GM12878 (cell line): Measurements from ENCODE around the gene ZNF684. TPM values are rescaled to one million over a fixed set of nuclear protein-coding genes. Genes with fewer than 3 reads are reported as not detected.

ENCODE experiments used
- ATAC-seq: fragments of 200-7000 bp; cut with Tn5 transposase; 3 replicates; pipeline ENCODE4 v1.9.1; 2020; ENCODE audit warnings: mild to moderate bottlenecking, moderate library complexity
- BruUV-seq: library from RNA; stranded (reverse); fragments of 400-500 nt; replicated peaks from 2 replicates; lab custom pipeline; 2021; lab: Mats Ljungman, UMichigan
- CTCF ChIA-PET: fragments of 300-600 bp; sonication (Branson Sonifier 250); formaldehyde crosslinking; extraction: SDS; loops from one replicate; lab custom pipeline; 2021; ENCODE audit warnings: inconsistent platforms; lab: Yijun Ruan, JAX
- POLR2A ChIA-PET: fragments of 350-600 bp; formaldehyde crosslinking; extraction: SDS; loops from one replicate; lab custom pipeline; 2021; ENCODE audit warnings: inconsistent platforms; lab: Charles Lee
- RAD21 ChIA-PET: fragments of 300-600 bp; sonication (Branson Sonifier 250); formaldehyde crosslinking; loops from one replicate; lab custom pipeline; 2023; ENCODE audit warnings: antibody characterized with exemption; ENCODE audit not compliant: unreplicated experiment; lab: Charles Lee
- SMC1A ChIA-PET: fragments of 300-600 bp; sonication (Branson Sonifier 250); formaldehyde crosslinking; loops from one replicate; lab custom pipeline; 2023; ENCODE audit not compliant: unreplicated experiment, uncharacterized antibody; lab: Charles Lee
- DNase-seq: peaks from one replicate; pipeline ENCODE4 v3.0.0-alpha.2; 2011; ENCODE audit warnings: low read depth, low spot score
- FAIRE-seq: peaks from 3 replicates; lab custom pipeline; 2011; peaks lifted over from hg19 to GRCh38; lab: Jason Lieb, UNC
- H2AFZ ChIP-seq: 2 replicates; pipeline ENCODE4 v1.6.0; 2011; ENCODE audit warnings: low read depth, low read length, control low read depth; ENCODE audit not compliant: control insufficient read depth
- H3K27ac ChIP-seq: 2 replicates; pipeline ENCODE4 v1.5.1; 2011; ENCODE audit warnings: control low read depth; ENCODE audit not compliant: control insufficient read depth, insufficient read depth
- H3K27me3 ChIP-seq, 2 experiments: replicated peaks in 1 of 2; 2 replicates each; pipeline versions ENCODE4 v1.6.0 to v1.6.1; 2011; ENCODE audit warnings: low read length in 1 of 2; ENCODE audit not compliant: control insufficient read depth in 2 of 2, insufficient read depth in 2 of 2
- H3K36me3 ChIP-seq, 2 experiments: 2 replicates each; pipeline ENCODE4 v1.5.1; 2011; ENCODE audit warnings: low read length in 1 of 2; ENCODE audit not compliant: control insufficient read depth in 2 of 2, insufficient read depth in 2 of 2
- H3K4me1 ChIP-seq: 2 replicates; pipeline ENCODE4 v1.6.1; 2011; ENCODE audit warnings: mild to moderate bottlenecking, low read length, moderate library complexity, mixed read lengths; ENCODE audit not compliant: control insufficient read depth, insufficient read depth
- H3K4me2 ChIP-seq: 2 replicates; pipeline ENCODE4 v1.6.0; 2011; ENCODE audit warnings: control low read depth; ENCODE audit not compliant: control insufficient read depth, insufficient read depth
- H3K4me3 ChIP-seq: fragments of 200-600 bp; sonication (generic); 2 replicates; pipeline ENCODE4 v1.5.1; 2016
- H3K79me2 ChIP-seq: 2 replicates; pipeline ENCODE4 v1.6.0; 2011; ENCODE audit warnings: low read length; ENCODE audit not compliant: control insufficient read depth, insufficient read depth
- H3K9ac ChIP-seq: 2 replicates; pipeline ENCODE4 v1.8.0; 2011; ENCODE audit warnings: low read length, control low read depth, mixed read lengths; ENCODE audit not compliant: control insufficient read depth, insufficient read depth
- H3K9me3 ChIP-seq: replicated peaks from 3 replicates; pipeline ENCODE4 v1.5.1; 2011; ENCODE audit warnings: mild to moderate bottlenecking, low read length; ENCODE audit not compliant: control insufficient read depth, insufficient read depth
- H4K20me1 ChIP-seq: 2 replicates; pipeline ENCODE4 v1.6.0; 2011; ENCODE audit not compliant: control insufficient read depth, insufficient read depth
- CEBPB ChIP-seq, 2 experiments: fragments of 150-350 bp in 1 of 2; IDR thresholded peaks; 2 replicates each; pipeline ENCODE4 v1.6.1; 2012 to 2014; ENCODE audit warnings: low read depth in 2 of 2, low read length in 2 of 2, borderline replicate concordance in 1 of 2, inconsistent platforms in 1 of 2
- EED ChIP-seq: sonication (generic); IDR thresholded peaks from 2 replicates; pipeline ENCODE4 v1.6.1; 2016; ENCODE audit warnings: antibody characterized with exemption, low read depth
- FOXK2 ChIP-seq: fragments of 450-650 bp; IDR thresholded peaks from 2 replicates; pipeline ENCODE4 v1.6.1; 2017; ENCODE audit warnings: mild to moderate bottlenecking, moderate library complexity
- GATAD2B ChIP-seq: fragments of 450-650 bp; conservative IDR thresholded peaks from 2 replicates; pipeline ENCODE4 v1.6.1; 2017; ENCODE audit warnings: low read depth, mild to moderate bottlenecking, moderate library complexity
- JUND ChIP-seq: IDR thresholded peaks from 2 replicates; pipeline ENCODE4 v1.6.1; 2012; ENCODE audit warnings: low read depth, mild to moderate bottlenecking, low read length, improper control_type of control experiment, moderate library complexity
- KLF5 ChIP-seq: fragments of 450-650 bp; IDR thresholded peaks from 2 replicates; pipeline ENCODE4 v1.6.1; 2014; ENCODE audit warnings: mild to moderate bottlenecking; ENCODE audit not compliant: partially characterized antibody
- MTA3 ChIP-seq: IDR thresholded peaks from 2 replicates; pipeline ENCODE4 v1.6.1; 2012; ENCODE audit warnings: low read length, inconsistent platforms, borderline replicate concordance
- PAX5 ChIP-seq: IDR thresholded peaks from 2 replicates; pipeline ENCODE4 v1.6.1; 2011; ENCODE audit warnings: low read depth, low read length, borderline replicate concordance
- PBX3 ChIP-seq: IDR thresholded peaks from 2 replicates; pipeline ENCODE4 v1.6.1; 2011; ENCODE audit warnings: mild to moderate bottlenecking, low read depth, low read length, moderate library complexity; ENCODE audit not compliant: insufficient replicate concordance
- PKNOX1 ChIP-seq: fragments of 450-650 bp; IDR thresholded peaks from 2 replicates; pipeline ENCODE4 v1.6.1; 2016; ENCODE audit warnings: mild to moderate bottlenecking
- RB1 ChIP-seq: fragments of 450-650 bp; formaldehyde crosslinking; IDR thresholded peaks from 2 replicates; pipeline ENCODE4 v1.6.1; 2017; ENCODE audit warnings: mild to moderate bottlenecking, borderline replicate concordance
- SPI1 ChIP-seq: IDR thresholded peaks from 2 replicates; pipeline ENCODE4 v1.6.1; 2011; ENCODE audit warnings: low read depth, mild to moderate bottlenecking, low read length, moderate library complexity, borderline replicate concordance; ENCODE audit not compliant: insufficient read depth
- WGBS: methylation state at CpG from one replicate; pipeline ENCODE4 v1.1.6; 2016; ENCODE audit warnings: low lambda C conversion rate; ENCODE audit not compliant: insufficient replicate concordance, insufficient coverage; ENCODE audit errors: missing lambda C conversion rate; 5-methylcytosine and 5-hydroxymethylcytosine counted together
- in situ Hi-C: fragments of 300-500 bp; cut with MboI; formaldehyde crosslinking; loops from 9 replicates; pipeline ENCODE4 v1.14.3; 2018; ENCODE audit warnings: mixed read lengths
- intact Hi-C: fragments of 100-400 bp; cut with micrococcal nuclease; formaldehyde crosslinking; loops from one replicate; pipeline ENCODE4 v1.14.2; 2022; ENCODE audit not compliant: unreplicated experiment
- polyA plus RNA-seq, 11 experiments: library from polyadenylated mRNA; depleted of rRNA in 4 of 11; unstranded in 6 of 11; stranded (reverse) in 5 of 11; fragments of >200 nt; fragmentation: Nextera tagmentation in 4 of 11; fragmentation: Illumina TruSeq in 1 of 11; extraction: Ambion mirVana in 4 of 11; extraction: Trizol in 1 of 11; gene quantifications; 1 replicate in 1 of 11; 2 replicates in 10 of 11; pipeline versions ENCODE4 v1.2.1 to v1.2.3, GENCODE V29; 2011 to 2016; ENCODE audit warnings: inconsistent platforms in 2 of 11, missing spikeins in 2 of 11, low read depth in 1 of 11
- total RNA-seq, 4 experiments: library from RNA; depleted of rRNA in 3 of 4; stranded (reverse); fragments of >200 nt in 3 of 4; fragmentation: Illumina TruSeq in 1 of 4; extraction: Trizol in 1 of 4; gene quantifications; 2 replicates each; pipeline versions ENCODE4 v1.2.1 to v1.2.3, GENCODE V29; 2013 to 2021
- TF ChIP-seq, protein P1 (sequence below): fragments of 450-650 bp; formaldehyde crosslinking; IDR thresholded peaks from 2 replicates; pipeline ENCODE4 v1.5.0; 2022; ENCODE audit warnings: mild to moderate bottlenecking, missing genetic modification characterization

ZNF684 gene
- total and polyA plus RNA-seq, 10 of the 15 experiments (the other 5 are each of a cell fraction or from before 2014, with no cell fraction given) = 3.8 to 6.8 (median 6.0) TPM

DNA sequence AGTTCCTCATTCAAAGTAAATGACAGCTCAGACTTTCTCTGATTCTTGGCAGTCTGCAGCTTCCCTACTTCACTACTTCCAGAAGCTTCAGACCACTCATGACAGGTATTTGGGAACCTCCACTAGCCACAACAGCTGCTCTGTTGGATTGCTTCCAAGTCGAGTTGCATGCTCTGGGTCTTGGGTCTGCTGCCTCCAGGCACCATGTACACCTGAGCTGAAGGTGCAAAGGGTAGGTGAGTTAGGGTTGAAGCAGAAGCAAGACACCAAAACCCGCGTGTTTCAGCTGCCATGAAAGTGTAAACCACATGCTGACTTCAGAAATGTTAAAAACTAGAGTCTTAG is 62.7 kb downstream of the ZNF684 start:
- 38% methylated on average over 3 of the region's 3 CpGs for WGBS
- FAIRE-seq = no peak

More for the DNA sequence above, 62.7 kb downstream of the ZNF684 start:
- Histone ChIP-seq H4K20me1 (no peaks in the 10 kb centered on the region), H3K4me2 (no peak overlapping the region), H3K4me3 (no peak overlapping the region), H3K9ac (no peak overlapping the region), H2AFZ (no peak overlapping the region), H3K36me3 (no peaks in the 10 kb centered on the region), H3K79me2 (no peaks in the 10 kb centered on the region), H3K4me1 (no peaks in the 10 kb centered on the region), H3K27ac (no peak overlapping the region), H3K9me3 (no peaks in the 10 kb centered on the region; the same call in 2 of the 3 replicates), H3K27me3 (no peaks in the 10 kb centered on the region)
- no TSS peak for BruUV-seq
- ATAC-seq (no peak), DNase-seq (no peak)
- intact Hi-C loops (no loop called here), in situ Hi-C loops (no loop called here)
- ChIA-PET RAD21 (interaction anchor here (0.9 kb wide), 1 partner anchor 358 kb away, joined by 3 read pairs; no protein-coding TSS in a partner anchor), POLR2A (no interaction called here), CTCF (interaction anchor here (0.6 to 2.1 kb wide), 5 partner anchors 10 to 1215 kb away, joined by 3 to 7 read pairs (median 4); no protein-coding TSS in a partner anchor), SMC1A (interaction anchor here (0.9 to 1.3 kb wide), 2 partner anchors 62 to 181 kb away, joined by 3 read pairs; no protein-coding TSS in a partner anchor)
- TF ChIP-seq PBX3 (no peak), FOXK2 (no peak), MTA3 (no peak), EED (no peak), CEBPB (IDR thresholded peaks at IDR 0.05; ENCODE audit: borderline replicate concordance in 1 of 2, low read depth in 2 of 2, low read length in 2 of 2) (no peak), RB1 (no peak), PKNOX1 (no peak), KLF5 (no peak), SPI1 (no peak), PAX5 (no peak), JUND (no peak), GATAD2B (no peak)
- TF ChIP-seq, protein P1, sequence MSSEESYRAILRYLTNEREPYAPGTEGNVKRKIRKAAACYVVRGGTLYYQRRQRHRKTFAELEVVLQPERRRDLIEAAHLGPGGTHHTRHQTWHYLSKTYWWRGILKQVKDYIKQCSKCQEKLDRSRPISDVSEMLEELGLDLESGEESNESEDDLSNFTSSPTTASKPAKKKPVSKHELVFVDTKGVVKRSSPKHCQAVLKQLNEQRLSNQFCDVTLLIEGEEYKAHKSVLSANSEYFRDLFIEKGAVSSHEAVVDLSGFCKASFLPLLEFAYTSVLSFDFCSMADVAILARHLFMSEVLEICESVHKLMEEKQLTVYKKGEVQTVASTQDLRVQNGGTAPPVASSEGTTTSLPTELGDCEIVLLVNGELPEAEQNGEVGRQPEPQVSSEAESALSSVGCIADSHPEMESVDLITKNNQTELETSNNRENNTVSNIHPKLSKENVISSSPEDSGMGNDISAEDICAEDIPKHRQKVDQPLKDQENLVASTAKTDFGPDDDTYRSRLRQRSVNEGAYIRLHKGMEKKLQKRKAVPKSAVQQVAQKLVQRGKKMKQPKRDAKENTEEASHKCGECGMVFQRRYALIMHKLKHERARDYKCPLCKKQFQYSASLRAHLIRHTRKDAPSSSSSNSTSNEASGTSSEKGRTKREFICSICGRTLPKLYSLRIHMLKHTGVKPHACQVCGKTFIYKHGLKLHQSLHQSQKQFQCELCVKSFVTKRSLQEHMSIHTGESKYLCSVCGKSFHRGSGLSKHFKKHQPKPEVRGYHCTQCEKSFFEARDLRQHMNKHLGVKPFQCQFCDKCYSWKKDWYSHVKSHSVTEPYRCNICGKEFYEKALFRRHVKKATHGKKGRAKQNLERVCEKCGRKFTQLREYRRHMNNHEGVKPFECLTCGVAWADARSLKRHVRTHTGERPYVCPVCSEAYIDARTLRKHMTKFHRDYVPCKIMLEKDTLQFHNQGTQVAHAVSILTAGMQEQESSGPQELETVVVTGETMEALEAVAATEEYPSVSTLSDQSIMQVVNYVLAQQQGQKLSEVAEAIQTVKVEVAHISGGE = no peak
